H1 (cell line): ENCODE data around the gene BTBD18.

Experiments
- ASH2L ChIP-seq: fragments of 200-600, 300-600 bp; sonication (generic); IDR thresholded peaks from one replicate; pipeline ENCODE4 v1.7.1; 2017; ENCODE audit warnings: low read length
- BCL11A ChIP-seq, 2 experiments: IDR thresholded peaks; one replicate each; pipeline ENCODE4 v1.6.1; 2011; ENCODE audit warnings: low read depth in 2 of 2, low read length in 2 of 2, mild to moderate bottlenecking in 2 of 2
- CEBPB ChIP-seq: IDR thresholded peaks from 2 replicates; pipeline ENCODE4 v1.6.1; 2012; ENCODE audit warnings: low read depth, low read length
- CREB1 ChIP-seq: IDR thresholded peaks from 2 replicates; pipeline ENCODE4 v1.6.1; 2012; ENCODE audit warnings: inconsistent platforms
- CTCF ChIP-seq, 3 experiments: IDR thresholded peaks; 1 replicate in 2 of 3; 2 replicates in 1 of 3; pipeline versions ENCODE4 v1.5.1 to v1.6.1; 2011; ENCODE audit warnings: low read length in 3 of 3, mild to moderate bottlenecking in 3 of 3, inconsistent platforms in 2 of 3, low read depth in 1 of 3, moderate library complexity in 1 of 3; ENCODE audit not compliant: insufficient read depth in 1 of 3; ENCODE audit errors: control extremely low read depth in 1 of 3
- EZH2 ChIP-seq: fragments of 200-600 bp; sonication (generic); IDR thresholded peaks from 2 replicates; pipeline ENCODE4 v1.7.1; 2012; ENCODE audit warnings: low read depth, mild to moderate bottlenecking, moderate library complexity, low read length, inconsistent platforms; ENCODE audit not compliant: severe bottlenecking
- JUND ChIP-seq: IDR thresholded peaks from 2 replicates; pipeline ENCODE4 v1.6.1; 2011; ENCODE audit warnings: mild to moderate bottlenecking, improper control_type of control experiment, low read length
- POLR2A ChIP-seq, 2 experiments: IDR thresholded peaks; 1 replicate in 1 of 2; 2 replicates in 1 of 2; pipeline ENCODE4 v1.6.1; 2011; ENCODE audit warnings: low read depth in 2 of 2, low read length in 2 of 2, mild to moderate bottlenecking in 2 of 2; ENCODE audit errors: control extremely low read depth in 1 of 2
- POLR2AphosphoS5 ChIP-seq: IDR thresholded peaks from 2 replicates; pipeline ENCODE4 v1.6.1; 2011; ENCODE audit warnings: low read depth, low read length
- TAF1 ChIP-seq: IDR thresholded peaks from 2 replicates; pipeline ENCODE4 v1.6.1; 2011; ENCODE audit warnings: mild to moderate bottlenecking, low read depth, low read length
- ZNF274 ChIP-seq: IDR thresholded peaks from 2 replicates; pipeline ENCODE4 v1.7.0; 2012; ENCODE audit warnings: low read length, borderline replicate concordance; ENCODE audit errors: extremely low read depth
- TF ChIP-seq, protein P1 (sequence below): IDR thresholded peaks from 2 replicates; pipeline ENCODE4 v1.6.1; 2012; ENCODE audit warnings: inconsistent platforms

GRCh38 chr11:57798905-57799559, 47.4 kb upstream of the BTBD18 start:
- TF ChIP-seq ASH2L (no peak), POLR2AphosphoS5 (no peak), CTCF (IDR thresholded peaks at IDR 0.05; ENCODE audit: control extremely low read depth in 1 of 3, insufficient read depth in 1 of 3, low read depth in 1 of 3, low read length in 3 of 3) (no peak), CEBPB (no peak), EZH2 (no peak), CREB1 (no peak), JUND (no peak), BCL11A (IDR thresholded peaks at IDR 0.05; ENCODE audit: low read depth in 2 of 2, low read length in 2 of 2) (no peak), TAF1 (no peak), ZNF274 (no peak), POLR2A (IDR thresholded peaks at IDR 0.05; ENCODE audit: control extremely low read depth in 1 of 2, low read depth in 2 of 2, low read length in 2 of 2) (no peak)
- TF ChIP-seq, protein P1, sequence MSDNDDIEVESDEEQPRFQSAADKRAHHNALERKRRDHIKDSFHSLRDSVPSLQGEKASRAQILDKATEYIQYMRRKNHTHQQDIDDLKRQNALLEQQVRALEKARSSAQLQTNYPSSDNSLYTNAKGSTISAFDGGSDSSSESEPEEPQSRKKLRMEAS = no peak
